Endothelial cell of umbilical vein (primary cell): ENCODE results near the gene LGALS3BP.

Source experiments
- MYC ChIP-seq: IDR thresholded peaks from one replicate; pipeline ENCODE4 v1.6.1; 2011; ENCODE audit warnings: mild to moderate bottlenecking, low read depth, low read length
- POLR2A ChIP-seq: IDR thresholded peaks from 2 replicates; pipeline ENCODE4 v1.6.1; 2012; ENCODE audit warnings: low read depth, mild to moderate bottlenecking, control low read depth, low read length
- POLR2AphosphoS5 ChIP-seq: IDR thresholded peaks from 2 replicates; pipeline ENCODE4 v1.6.1; 2012; ENCODE audit warnings: low read depth, mild to moderate bottlenecking, control low read depth, low read length, moderate library complexity; ENCODE audit not compliant: insufficient read depth
- TF ChIP-seq, protein P1 (sequence below), 2 donors: IDR thresholded peaks; 1 replicate in 1 of 2; 2 replicates in 1 of 2; pipeline ENCODE4 v1.5.1; 2011; ENCODE audit warnings: low read length in 2 of 2, mild to moderate bottlenecking in 2 of 2, moderate library complexity in 2 of 2, control low read depth in 1 of 2, inconsistent platforms in 1 of 2, low read depth in 1 of 2; ENCODE audit not compliant: insufficient read depth in 1 of 2; ENCODE audit errors: extremely low read depth in 1 of 2

DNA sequence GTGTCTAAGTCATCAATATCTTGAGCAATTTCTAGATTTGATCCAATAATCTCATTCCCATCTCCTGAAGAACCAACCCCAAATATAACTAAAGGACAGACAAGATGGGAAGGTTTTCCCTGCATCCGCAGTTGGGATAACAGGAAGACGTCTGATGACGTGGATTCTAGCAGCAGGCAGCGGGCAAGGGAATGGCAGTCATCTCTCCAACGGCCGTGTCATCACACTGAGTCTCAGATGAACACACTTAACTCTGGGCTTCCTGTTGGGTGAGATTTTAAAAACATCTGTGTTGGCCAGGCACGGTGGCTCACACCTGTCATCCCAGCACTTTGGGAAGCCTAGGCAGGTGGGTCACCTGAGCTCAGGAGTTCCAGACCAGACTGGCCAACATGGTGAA, 33.6 kb downstream of the LGALS3BP start:
- TF ChIP-seq POLR2A (no peak), POLR2AphosphoS5 (no peak), MYC (no peak)
- TF ChIP-seq, protein P1, sequence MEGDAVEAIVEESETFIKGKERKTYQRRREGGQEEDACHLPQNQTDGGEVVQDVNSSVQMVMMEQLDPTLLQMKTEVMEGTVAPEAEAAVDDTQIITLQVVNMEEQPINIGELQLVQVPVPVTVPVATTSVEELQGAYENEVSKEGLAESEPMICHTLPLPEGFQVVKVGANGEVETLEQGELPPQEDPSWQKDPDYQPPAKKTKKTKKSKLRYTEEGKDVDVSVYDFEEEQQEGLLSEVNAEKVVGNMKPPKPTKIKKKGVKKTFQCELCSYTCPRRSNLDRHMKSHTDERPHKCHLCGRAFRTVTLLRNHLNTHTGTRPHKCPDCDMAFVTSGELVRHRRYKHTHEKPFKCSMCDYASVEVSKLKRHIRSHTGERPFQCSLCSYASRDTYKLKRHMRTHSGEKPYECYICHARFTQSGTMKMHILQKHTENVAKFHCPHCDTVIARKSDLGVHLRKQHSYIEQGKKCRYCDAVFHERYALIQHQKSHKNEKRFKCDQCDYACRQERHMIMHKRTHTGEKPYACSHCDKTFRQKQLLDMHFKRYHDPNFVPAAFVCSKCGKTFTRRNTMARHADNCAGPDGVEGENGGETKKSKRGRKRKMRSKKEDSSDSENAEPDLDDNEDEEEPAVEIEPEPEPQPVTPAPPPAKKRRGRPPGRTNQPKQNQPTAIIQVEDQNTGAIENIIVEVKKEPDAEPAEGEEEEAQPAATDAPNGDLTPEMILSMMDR (IDR thresholded peaks at IDR 0.05; ENCODE audit: extremely low read depth in 1 of 2, insufficient read depth in 1 of 2, low read depth in 1 of 2, low read length in 2 of 2), result no peak
